Measurements from ENCODE around the gene SIM2.

The SIM2 gene

GRCh38 chr21:36790616-36791015 is 91.7 kb downstream of the SIM2 start:
- H3K27me3 Mint-ChIP-seq (ENCODE audit: low read depth): no peaks in the 10 kb centered on the region
- H3K36me3 Mint-ChIP-seq (ENCODE audit: low read depth): no peaks in the 10 kb centered on the region
- H3K27ac Mint-ChIP-seq: no peak overlapping the region
- H3K4me3 Mint-ChIP-seq: no peak overlapping the region
- no peaks in the 10 kb centered on the region for H3K4me1 Mint-ChIP-seq (ENCODE audit: low read depth)
- H3K9me3 Mint-ChIP-seq: peaks cover 5% of the 10 kb centered on the region

DNA sequence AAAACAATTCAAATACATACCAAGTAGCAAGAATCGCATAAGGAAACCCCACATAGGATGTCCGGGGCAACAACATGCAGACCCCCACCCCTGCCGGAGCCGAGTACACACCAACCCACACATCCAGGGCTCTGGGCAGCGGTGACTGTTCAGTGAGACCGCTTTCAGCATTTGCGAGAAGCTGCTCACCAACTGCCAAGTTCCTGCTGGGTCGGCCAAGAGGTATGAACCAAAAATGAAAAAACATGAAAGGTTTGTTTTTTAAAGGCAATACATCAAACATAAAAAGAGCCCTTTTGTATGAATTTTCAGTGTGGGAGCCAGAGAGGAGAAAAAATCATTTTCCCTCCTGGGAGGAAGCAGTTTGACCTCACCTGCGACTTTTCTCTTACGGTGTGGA is 92.3 kb downstream of the SIM2 start:
- Mint-ChIP-seq H3K36me3 (ENCODE audit: low read depth) (no peaks in the 10 kb centered on the region), H3K27ac (no peak overlapping the region), H3K9me3 (peaks cover 8% of the 10 kb centered on the region), H3K4me3 (no peak overlapping the region), H3K27me3 (ENCODE audit: low read depth) (no peaks in the 10 kb centered on the region), H3K4me1 (ENCODE audit: low read depth) (no peaks in the 10 kb centered on the region)

DNA sequence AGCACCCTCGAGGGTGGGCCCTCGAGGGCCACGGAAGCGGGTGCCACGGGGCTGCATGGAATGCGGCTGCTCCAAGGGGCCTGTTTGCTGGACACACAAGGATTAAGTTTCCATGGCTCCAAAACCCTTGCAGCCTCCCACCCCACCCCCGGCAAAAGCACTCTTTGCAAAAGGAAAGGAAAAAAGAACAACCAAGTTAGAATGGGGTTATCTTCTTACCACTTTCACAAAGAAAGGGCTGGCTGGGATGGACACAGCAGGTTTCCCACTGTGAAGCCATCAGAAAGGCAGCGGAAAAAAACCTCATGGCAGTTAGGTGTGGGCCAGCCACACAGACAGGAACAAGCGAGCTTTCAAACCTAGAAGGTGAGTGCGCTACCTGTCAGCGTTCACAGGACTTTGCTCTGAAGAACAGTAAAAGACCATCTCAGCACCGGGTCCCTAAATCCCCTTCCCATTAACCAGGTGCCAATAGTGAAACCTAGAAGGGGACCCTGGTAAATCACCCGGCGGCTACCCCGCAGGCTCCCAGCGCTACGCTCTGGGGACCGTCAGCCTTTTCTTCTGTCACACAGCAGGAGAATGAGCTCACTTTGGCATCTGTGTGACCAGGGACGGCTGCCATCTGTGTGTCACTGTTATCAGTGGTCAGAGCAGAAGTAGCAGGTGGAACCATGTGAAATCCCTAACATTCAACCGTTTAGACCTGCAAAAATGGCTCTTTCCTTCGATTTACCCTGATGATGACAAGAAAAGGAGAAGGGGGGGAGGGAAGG is 93.0 kb downstream of the SIM2 start:
- Mint-ChIP-seq H3K4me1 (ENCODE audit: low read depth) (no peaks in the 10 kb centered on the region), H3K9me3 (peaks cover 13% of the 10 kb centered on the region), H3K36me3 (ENCODE audit: low read depth) (no peaks in the 10 kb centered on the region), H3K27ac (no peak overlapping the region), H3K27me3 (ENCODE audit: low read depth) (no peaks in the 10 kb centered on the region), H3K4me3 (no peak overlapping the region)

DNA sequence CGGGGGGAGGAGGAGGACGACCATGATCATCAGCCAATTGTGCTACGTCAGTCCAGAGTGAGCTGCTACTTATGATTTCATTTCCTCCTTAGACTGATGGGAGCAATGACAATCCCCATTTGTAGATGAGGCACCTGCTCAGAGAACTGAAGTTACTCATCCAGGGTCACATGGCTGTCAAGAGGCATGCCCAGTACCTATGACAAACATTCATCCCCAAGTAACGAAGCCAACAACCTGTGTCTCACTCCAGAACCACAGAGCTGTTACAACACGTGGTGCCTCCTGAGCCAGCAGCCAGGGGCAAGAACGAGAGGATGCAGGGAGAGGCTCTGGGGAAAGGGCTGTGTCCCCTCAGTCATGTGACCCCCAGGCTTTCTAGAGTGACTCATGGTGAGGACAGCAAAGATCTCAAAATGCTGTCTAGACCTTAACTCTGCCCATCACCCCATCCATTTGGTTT is 93.6 kb downstream of the SIM2 start:
- Mint-ChIP-seq H3K27ac (no peak overlapping the region), H3K36me3 (ENCODE audit: low read depth) (no peaks in the 10 kb centered on the region), H3K4me1 (ENCODE audit: low read depth) (no peaks in the 10 kb centered on the region), H3K4me3 (no peak overlapping the region), H3K9me3 (peaks cover 17% of the 10 kb centered on the region), H3K27me3 (ENCODE audit: low read depth) (no peaks in the 10 kb centered on the region)

GRCh38 chr21:36796070-36796469 is 97.2 kb downstream of the SIM2 start:
- H3K27ac Mint-ChIP-seq: no peak overlapping the region
- no peaks in the 10 kb centered on the region for H3K27me3 Mint-ChIP-seq (ENCODE audit: low read depth)
- peaks cover 2% of the 10 kb centered on the region for H3K36me3 Mint-ChIP-seq (ENCODE audit: low read depth)
- no peak overlapping the region for H3K4me3 Mint-ChIP-seq
- H3K4me1 Mint-ChIP-seq (ENCODE audit: low read depth): no peaks in the 10 kb centered on the region
- peaks cover 30% of the 10 kb centered on the region for H3K9me3 Mint-ChIP-seq

DNA sequence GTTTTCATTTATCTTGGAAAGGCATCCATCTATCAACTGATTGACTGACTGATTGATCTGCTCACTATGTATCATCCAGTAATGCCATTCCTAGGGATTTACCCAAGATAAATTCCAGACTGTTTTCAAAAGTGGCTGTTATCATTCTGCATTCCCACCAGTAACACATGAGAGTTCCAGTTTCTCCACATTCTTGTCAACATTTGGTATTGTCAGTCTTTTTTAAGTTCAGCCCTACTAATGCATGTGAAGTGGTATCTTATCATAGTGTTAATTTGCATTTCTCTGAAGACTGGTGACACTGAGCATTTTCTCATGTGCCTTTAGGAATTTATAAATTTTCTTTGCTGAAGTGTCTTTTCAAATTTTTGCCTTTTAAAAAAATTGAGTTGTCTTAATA is 99.6 kb downstream of the SIM2 start:
- Mint-ChIP-seq H3K9me3 (peaks cover 30% of the 10 kb centered on the region), H3K27me3 (ENCODE audit: low read depth) (no peaks in the 10 kb centered on the region), H3K36me3 (ENCODE audit: low read depth) (peaks cover 2% of the 10 kb centered on the region), H3K4me1 (ENCODE audit: low read depth) (no peaks in the 10 kb centered on the region), H3K4me3 (no peak overlapping the region), H3K27ac (no peak overlapping the region)

Measured in T-helper 1 cell treated with Interleukin-12 subunit alpha and Interleukin-12 subunit beta and Interleukin-4 antibody, amounts not matched to agents 30 μg/mL and 1 μg/mL, for 36 hours (primary cell).